Upper lobe of right lung (tissue), 1 donor: Measurements from ENCODE around the gene FLRT1. TPM values are rescaled to one million over a fixed set of nuclear protein-coding genes. Genes with fewer than 3 reads are reported as not detected.

Experiments used
- ATAC-seq: fragments of 200-7000 bp; cut with Tn5 transposase; one replicate; pipeline ENCODE4 v1.9.1; 2020; ENCODE audit warnings: mild to moderate bottlenecking, moderate library complexity
- DNase-seq: peaks from one replicate; pipeline ENCODE4 v3.0.0-alpha.2; 2020
- H3K27ac ChIP-seq: fragments of 200-600 bp; one replicate; pipeline ENCODE4 v1.8.0; 2022
- H3K27me3 ChIP-seq: fragments of 200-600 bp; one replicate; pipeline ENCODE4 v1.8.0; 2022; ENCODE audit warnings: mild to moderate bottlenecking
- H3K36me3 ChIP-seq: fragments of 200-600 bp; one replicate; pipeline ENCODE4 v1.8.0; 2022
- H3K4me1 ChIP-seq: fragments of 200-600 bp; one replicate; pipeline ENCODE4 v1.8.0; 2022
- H3K4me3 ChIP-seq: fragments of 200-600 bp; one replicate; pipeline ENCODE4 v1.8.0; 2022; ENCODE audit warnings: mild to moderate bottlenecking
- H3K9me3 ChIP-seq: fragments of 200-600 bp; one replicate; pipeline ENCODE4 v1.8.0; 2022
- intact Hi-C: fragments of 100-400 bp; cut with DNase I; formaldehyde crosslinking; loops from one replicate; pipeline ENCODE4 v1.11.0; 2022
- total RNA-seq: library from RNA; stranded (reverse); fragmentation: NEBNext Ultra II Directional; extraction: Animal tissue kit (Norgen Biotek cat#: 25700); gene quantifications from one replicate; pipeline ENCODE4 v1.2.1, GENCODE V29; 2021
- TF ChIP-seq, protein P1 (sequence below): fragments of 200-600 bp; IDR thresholded peaks from one replicate; pipeline ENCODE4 v1.8.0; 2022; ENCODE audit warnings: antibody characterized with exemption
- donor health status: DM: no; HTN: yes; CAD: no; lungs with severe emphysema.

The FLRT1 gene
- total RNA-seq, 1 donor from 2014 or later, result not detected

DNA sequence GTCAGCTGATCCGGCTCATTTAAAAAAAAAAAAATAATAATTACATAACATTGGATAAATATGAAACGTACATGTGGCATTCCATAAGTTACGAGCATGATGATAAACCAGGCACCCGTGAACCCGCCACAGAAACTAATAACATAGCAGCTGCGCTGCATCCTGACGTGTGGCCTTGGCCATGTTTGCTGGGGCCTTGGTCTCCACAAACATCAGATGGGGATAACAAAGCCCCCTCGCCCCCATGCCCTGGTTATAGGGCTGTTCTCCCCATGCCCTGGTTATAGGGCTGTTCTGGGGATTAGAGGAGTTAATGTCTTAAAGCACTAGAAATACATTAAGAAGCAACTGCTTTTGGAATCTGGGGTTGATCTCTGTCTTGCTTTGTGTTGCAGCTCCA is 36.7 kb downstream of the FLRT1 start:
- DNase-seq, result no peak
- no peaks in the 10 kb centered on the region for H3K27me3 ChIP-seq
- H3K9me3 ChIP-seq, result no peaks in the 10 kb centered on the region
- H3K4me3 ChIP-seq, result no peak overlapping the region
- TF ChIP-seq, protein P1, sequence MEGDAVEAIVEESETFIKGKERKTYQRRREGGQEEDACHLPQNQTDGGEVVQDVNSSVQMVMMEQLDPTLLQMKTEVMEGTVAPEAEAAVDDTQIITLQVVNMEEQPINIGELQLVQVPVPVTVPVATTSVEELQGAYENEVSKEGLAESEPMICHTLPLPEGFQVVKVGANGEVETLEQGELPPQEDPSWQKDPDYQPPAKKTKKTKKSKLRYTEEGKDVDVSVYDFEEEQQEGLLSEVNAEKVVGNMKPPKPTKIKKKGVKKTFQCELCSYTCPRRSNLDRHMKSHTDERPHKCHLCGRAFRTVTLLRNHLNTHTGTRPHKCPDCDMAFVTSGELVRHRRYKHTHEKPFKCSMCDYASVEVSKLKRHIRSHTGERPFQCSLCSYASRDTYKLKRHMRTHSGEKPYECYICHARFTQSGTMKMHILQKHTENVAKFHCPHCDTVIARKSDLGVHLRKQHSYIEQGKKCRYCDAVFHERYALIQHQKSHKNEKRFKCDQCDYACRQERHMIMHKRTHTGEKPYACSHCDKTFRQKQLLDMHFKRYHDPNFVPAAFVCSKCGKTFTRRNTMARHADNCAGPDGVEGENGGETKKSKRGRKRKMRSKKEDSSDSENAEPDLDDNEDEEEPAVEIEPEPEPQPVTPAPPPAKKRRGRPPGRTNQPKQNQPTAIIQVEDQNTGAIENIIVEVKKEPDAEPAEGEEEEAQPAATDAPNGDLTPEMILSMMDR, result no peak
- no peaks in the 10 kb centered on the region for H3K36me3 ChIP-seq
- no peak overlapping the region for H3K27ac ChIP-seq
- intact Hi-C loops, result no loop called here
- ATAC-seq, result no peak
- H3K4me1 ChIP-seq, result no peaks in the 10 kb centered on the region

- TF ChIP-seq, protein P1, result no peak
- Histone ChIP-seq H3K4me1 (no peaks in the 10 kb centered on the region), H3K27ac (no peak overlapping the region), H3K27me3 (no peaks in the 10 kb centered on the region), H3K4me3 (no peak overlapping the region), H3K36me3 (no peaks in the 10 kb centered on the region), H3K9me3 (no peaks in the 10 kb centered on the region)
- DNase-seq, result no peak
- intact Hi-C loops, result no loop called here
- no peak for ATAC-seq
Observed at GRCh38 chr11:64072871-64073270, 37.1 kb downstream of the FLRT1 start.

- H3K36me3 ChIP-seq, result no peaks in the 10 kb centered on the region
- ATAC-seq, result no peak
- H3K27ac ChIP-seq, result no peak overlapping the region
- no peak for DNase-seq
- H3K9me3 ChIP-seq, result no peaks in the 10 kb centered on the region
- TF ChIP-seq, protein P1, result no peak
- H3K4me3 ChIP-seq, result no peak overlapping the region
- H3K4me1 ChIP-seq, result no peaks in the 10 kb centered on the region
- intact Hi-C loops, result no loop called here
- H3K27me3 ChIP-seq, result no peaks in the 10 kb centered on the region
Observed at GRCh38 chr11:64073542-64073941, 37.8 kb downstream of the FLRT1 start.

- H3K27me3 ChIP-seq, result no peaks in the 10 kb centered on the region
- DNase-seq (peak; percentile 86), ATAC-seq (peak; percentile 86)
- no peaks in the 10 kb centered on the region for H3K9me3 ChIP-seq
- TF ChIP-seq, protein P1, result no peak
- H3K27ac ChIP-seq, result no peak overlapping the region
- no peak overlapping the region for H3K4me3 ChIP-seq
- intact Hi-C loops, result no loop called here
- H3K36me3 ChIP-seq, result no peaks in the 10 kb centered on the region
- no peaks in the 10 kb centered on the region for H3K4me1 ChIP-seq
Observed at GRCh38 chr11:64074239-64074638, 38.5 kb downstream of the FLRT1 start.

DNA sequence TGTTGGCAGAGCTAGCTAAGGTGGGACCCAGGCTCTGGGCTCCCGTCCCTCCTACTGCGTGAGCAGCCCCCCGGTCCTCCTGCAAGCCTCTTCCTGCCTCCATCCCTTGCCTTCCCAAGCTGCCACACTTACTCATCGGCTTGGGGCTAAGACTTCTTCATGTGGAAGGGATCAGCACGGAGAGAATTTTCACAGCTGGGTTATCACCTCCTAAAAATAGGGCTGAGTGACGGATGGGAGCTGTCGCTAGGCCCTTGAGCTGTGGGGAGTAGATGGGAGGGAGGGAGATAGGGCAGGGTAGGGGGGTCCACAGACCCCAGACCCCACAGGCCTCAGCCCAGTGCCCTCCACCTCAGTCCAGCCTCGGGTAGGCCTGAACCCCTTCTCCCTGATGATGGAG is 41.0 kb downstream of the FLRT1 start:
- ATAC-seq (no peak), DNase-seq (no peak)
- no peaks in the 10 kb centered on the region for H3K36me3 ChIP-seq
- no peak overlapping the region for H3K4me3 ChIP-seq
- H3K9me3 ChIP-seq, result no peaks in the 10 kb centered on the region
- H3K4me1 ChIP-seq, result no peaks in the 10 kb centered on the region
- H3K27ac ChIP-seq, result no peak overlapping the region
- TF ChIP-seq, protein P1, result no peak
- no peaks in the 10 kb centered on the region for H3K27me3 ChIP-seq
- intact Hi-C loops, result no loop called here

- no peaks in the 10 kb centered on the region for H3K27me3 ChIP-seq
- no peaks in the 10 kb centered on the region for H3K36me3 ChIP-seq
- intact Hi-C loops, result no loop called here
- H3K9me3 ChIP-seq, result no peaks in the 10 kb centered on the region
- TF ChIP-seq, protein P1, result no peak
- no peak overlapping the region for H3K27ac ChIP-seq
- no peak overlapping the region for H3K4me3 ChIP-seq
- H3K4me1 ChIP-seq, result no peaks in the 10 kb centered on the region
- no peak for ATAC-seq
- no peak for DNase-seq
Observed at GRCh38 chr11:64077607-64078006, 41.9 kb downstream of the FLRT1 start.
